ENCODE data around the gene SYTL2.

GRCh38 chr11:85822814-85823213 lies 11.9 kb upstream of the SYTL2 start:
- TF ChIP-seq CTCF (IDR thresholded peaks at IDR 0.05; ENCODE audit: poor library complexity) = no peak
- TF ChIP-seq EZH2phosphoT487 (IDR thresholded peaks at IDR 0.05; ENCODE audit: low read depth, severe bottlenecking, unreplicated experiment) = no peak
